Large intestine (tissue), 3 donors: ENCODE measurements around the gene TPD52L1. TPM values are rescaled to one million over a fixed set of nuclear protein-coding genes. Genes with fewer than 3 reads are reported as not detected.

ENCODE experiments used
- DNase-seq, 2 donors: peaks; one replicate each; pipeline versions ENCODE4 v3.0.0 to v3.0.0-alpha.2; 2013
- H3K27ac ChIP-seq: one replicate; pipeline ENCODE4 v1.5.1; 2013; ENCODE audit warnings: low read length
- H3K27me3 ChIP-seq: 2 replicates; pipeline ENCODE4 v1.6.1; 2013; ENCODE audit warnings: low read length; ENCODE audit not compliant: control insufficient read depth, insufficient read depth
- H3K36me3 ChIP-seq: 2 replicates; pipeline ENCODE4 v1.6.1; 2013; ENCODE audit warnings: low read length; ENCODE audit not compliant: control insufficient read depth, insufficient read depth
- H3K4me1 ChIP-seq: one replicate; pipeline ENCODE4 v1.6.1; 2013; ENCODE audit warnings: low read length; ENCODE audit not compliant: control insufficient read depth, insufficient read depth
- H3K4me3 ChIP-seq: one replicate; pipeline ENCODE4 v1.5.1; 2013; ENCODE audit warnings: low read length
- H3K9me3 ChIP-seq: one replicate; pipeline ENCODE4 v1.6.1; 2013; ENCODE audit warnings: mild to moderate bottlenecking, low read depth, low read length, moderate library complexity; ENCODE audit not compliant: control insufficient read depth
- WGBS: methylation state at CpG from one replicate; pipeline ENCODE4 v1.1.5; 2013; ENCODE audit warnings: low lambda C conversion rate; ENCODE audit not compliant: insufficient coverage; 5-methylcytosine and 5-hydroxymethylcytosine counted together
- polyA plus RNA-seq: library from polyadenylated mRNA; unstranded; fragments of 120-200 nt; gene quantifications from one replicate; pipeline ENCODE4 v1.2.1, GENCODE V29; 2013

The TPD52L1 gene
- polyA plus RNA-seq, 1 donor: 53.4 TPM

GRCh38 chr6:125248136-125248535 lies 94.6 kb downstream of the TPD52L1 start:
- H3K27ac ChIP-seq: no peak overlapping the region
- peaks cover 2% of the 10 kb centered on the region for H3K9me3 ChIP-seq
- H3K27me3 ChIP-seq: no peaks in the 10 kb centered on the region
- H3K36me3 ChIP-seq: peaks cover 12% of the 10 kb centered on the region
- 93% methylated on average over 3 of the region's 7 CpGs for WGBS
- DNase-seq: no peak
- no peak overlapping the region for H3K4me3 ChIP-seq
- no peaks in the 10 kb centered on the region for H3K4me1 ChIP-seq

DNA sequence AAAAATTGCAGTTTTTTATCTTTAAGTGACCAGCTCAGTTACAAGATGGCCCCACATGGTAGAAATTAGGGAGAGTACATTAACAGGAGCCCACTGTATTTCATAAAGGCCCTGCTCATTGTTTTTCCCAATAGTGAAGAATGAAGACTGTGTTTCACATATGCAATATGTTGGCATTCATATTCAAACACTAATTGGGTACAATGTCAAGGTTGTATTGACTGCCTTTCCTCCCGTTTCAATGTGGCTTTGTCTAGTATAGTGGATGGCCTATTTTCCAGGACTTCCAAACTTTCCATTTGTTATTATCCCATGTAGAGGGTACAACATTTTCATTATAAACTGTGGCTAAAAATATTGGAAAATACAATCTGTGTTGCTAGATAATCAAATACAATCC lies 96.9 kb downstream of the TPD52L1 start:
- no CpG with 5 or more reads among the region's 1 CpG for WGBS
- H3K36me3 ChIP-seq: peaks cover 12% of the 10 kb centered on the region
- no peak overlapping the region for H3K4me3 ChIP-seq
- H3K4me1 ChIP-seq: no peaks in the 10 kb centered on the region
- H3K9me3 ChIP-seq: no peaks in the 10 kb centered on the region
- no peak overlapping the region for H3K27ac ChIP-seq
- H3K27me3 ChIP-seq: no peaks in the 10 kb centered on the region
- no peak for DNase-seq

DNA sequence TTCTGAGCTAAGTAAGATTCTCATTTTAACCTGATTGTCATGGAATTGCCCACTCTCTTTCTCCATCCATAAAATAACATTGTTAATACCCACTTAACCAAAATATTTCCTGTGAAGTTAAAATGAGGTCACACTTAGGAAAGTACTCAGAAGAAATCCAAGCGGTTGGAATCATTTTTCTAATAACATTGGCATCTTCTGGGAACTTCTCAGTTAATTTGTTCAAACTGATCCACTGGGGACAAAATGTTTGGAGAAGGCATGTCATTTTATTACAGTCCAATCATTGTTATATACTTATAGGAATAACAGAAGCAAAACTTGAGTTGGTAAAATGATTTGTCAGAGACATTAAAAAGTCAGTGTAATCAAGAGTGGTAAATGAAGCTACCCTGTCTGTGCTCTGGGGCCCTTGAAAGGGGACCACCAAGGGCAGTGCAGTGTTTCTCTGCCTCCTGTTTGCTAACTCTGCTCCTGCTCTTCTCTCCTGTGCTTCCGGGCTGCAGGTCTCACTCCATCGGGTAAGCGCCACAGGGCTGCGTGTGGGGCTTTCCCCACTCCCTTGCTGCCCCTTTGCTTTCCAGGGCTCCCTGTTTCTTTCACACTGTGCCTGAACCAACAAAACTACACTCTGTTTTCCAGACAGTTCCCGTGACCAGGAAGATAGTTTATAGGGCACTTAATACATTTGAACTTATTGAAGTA lies 98.1 kb downstream of the TPD52L1 start:
- no peaks in the 10 kb centered on the region for H3K27me3 ChIP-seq
- no peaks in the 10 kb centered on the region for H3K4me1 ChIP-seq
- peaks cover 12% of the 10 kb centered on the region for H3K36me3 ChIP-seq
- no peak overlapping the region for H3K4me3 ChIP-seq
- no peak for DNase-seq
- no peaks in the 10 kb centered on the region for H3K9me3 ChIP-seq
- no peak overlapping the region for H3K27ac ChIP-seq
- WGBS: no CpG with 5 or more reads among the region's 6 CpGs

GRCh38 chr6:125252891-125253290 lies 99.3 kb downstream of the TPD52L1 start:
- Histone ChIP-seq H3K36me3 (peaks cover 11% of the 10 kb centered on the region), H3K4me3 (no peak overlapping the region), H3K9me3 (no peaks in the 10 kb centered on the region), H3K27me3 (no peaks in the 10 kb centered on the region), H3K4me1 (no peaks in the 10 kb centered on the region), H3K27ac (no peak overlapping the region)
- DNase-seq: no peak
- no CpG with 5 or more reads among the region's 1 CpG for WGBS

GRCh38 chr6:125253881-125254280 lies 100.3 kb downstream of the TPD52L1 start:
- H3K27ac ChIP-seq: no peak overlapping the region
- H3K27me3 ChIP-seq: no peaks in the 10 kb centered on the region
- no peaks in the 10 kb centered on the region for H3K9me3 ChIP-seq
- peaks cover 11% of the 10 kb centered on the region for H3K36me3 ChIP-seq
- H3K4me3 ChIP-seq: no peak overlapping the region
- DNase-seq: no peak
- H3K4me1 ChIP-seq: no peaks in the 10 kb centered on the region
- no CpG with 5 or more reads among the region's 2 CpGs for WGBS

DNA sequence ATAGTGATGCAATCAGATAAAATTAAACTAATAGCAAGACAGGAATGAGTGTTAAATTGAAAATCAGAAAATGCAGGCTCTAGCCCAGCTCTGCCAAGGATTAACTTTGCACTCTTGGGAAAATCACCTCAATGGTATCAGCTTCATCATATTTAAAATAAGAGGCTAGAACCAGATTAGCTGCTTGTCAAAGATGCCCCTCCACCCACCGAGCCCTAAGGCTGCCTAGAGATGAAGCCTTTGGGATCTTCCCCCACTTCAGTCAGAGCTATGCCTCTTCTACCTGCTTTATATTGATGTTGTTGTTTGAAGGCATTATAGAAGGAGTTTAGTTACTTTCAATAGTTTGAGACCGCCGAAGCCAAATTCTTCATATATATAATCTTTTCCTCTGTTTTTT lies 100.7 kb downstream of the TPD52L1 start:
- peaks cover 8% of the 10 kb centered on the region for H3K36me3 ChIP-seq
- no peak overlapping the region for H3K4me3 ChIP-seq
- H3K27me3 ChIP-seq: no peaks in the 10 kb centered on the region
- no peak overlapping the region for H3K27ac ChIP-seq
- H3K4me1 ChIP-seq: no peaks in the 10 kb centered on the region
- DNase-seq: no peak
- 100% methylated on average over 1 of the region's 3 CpGs for WGBS
- H3K9me3 ChIP-seq: no peaks in the 10 kb centered on the region

DNA sequence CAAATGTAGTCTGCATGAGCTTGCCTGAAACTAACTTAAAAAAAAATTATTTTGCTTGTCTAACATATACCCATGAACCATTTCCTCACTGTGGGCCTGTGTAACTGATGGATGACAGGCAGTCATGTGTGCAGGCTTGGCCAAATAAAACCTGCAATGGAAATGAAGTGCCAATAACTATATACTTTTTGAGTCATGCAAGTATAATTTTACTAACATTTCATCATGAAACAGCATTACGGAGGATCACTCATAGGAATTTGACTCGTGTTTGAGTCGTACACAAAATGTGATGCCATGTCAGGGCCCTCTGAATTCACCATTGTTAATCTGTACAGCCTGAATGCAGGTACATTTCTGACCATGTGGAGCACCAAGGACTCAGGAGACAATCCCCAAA lies 101.6 kb downstream of the TPD52L1 start:
- Histone ChIP-seq H3K27ac (no peak overlapping the region), H3K36me3 (peaks cover 6% of the 10 kb centered on the region), H3K4me3 (no peak overlapping the region), H3K4me1 (no peaks in the 10 kb centered on the region), H3K9me3 (no peaks in the 10 kb centered on the region), H3K27me3 (no peaks in the 10 kb centered on the region)
- DNase-seq: no peak
- WGBS: no CpG with 5 or more reads among the region's 3 CpGs

DNA sequence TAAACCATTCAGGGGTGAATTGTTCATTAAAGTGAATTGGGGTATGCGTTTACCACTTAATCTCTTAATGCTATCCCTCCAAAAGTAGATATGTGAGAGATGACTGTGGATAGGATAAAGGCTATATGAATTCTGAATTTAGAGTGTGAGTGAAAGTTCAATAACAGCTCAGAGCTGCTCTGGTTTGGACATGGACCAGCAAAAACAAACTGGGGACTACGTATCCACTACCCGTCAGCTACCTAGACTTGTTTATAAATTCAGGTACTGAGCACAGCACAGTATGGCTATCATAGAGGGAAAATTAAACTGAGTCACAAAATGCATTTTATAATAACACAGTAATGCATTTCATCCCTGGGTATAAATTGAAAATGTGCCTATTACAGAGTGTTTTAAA lies 103.8 kb downstream of the TPD52L1 start:
- no peak for DNase-seq
- no CpG with 5 or more reads among the region's 3 CpGs for WGBS
- no peak overlapping the region for H3K27ac ChIP-seq

DNA sequence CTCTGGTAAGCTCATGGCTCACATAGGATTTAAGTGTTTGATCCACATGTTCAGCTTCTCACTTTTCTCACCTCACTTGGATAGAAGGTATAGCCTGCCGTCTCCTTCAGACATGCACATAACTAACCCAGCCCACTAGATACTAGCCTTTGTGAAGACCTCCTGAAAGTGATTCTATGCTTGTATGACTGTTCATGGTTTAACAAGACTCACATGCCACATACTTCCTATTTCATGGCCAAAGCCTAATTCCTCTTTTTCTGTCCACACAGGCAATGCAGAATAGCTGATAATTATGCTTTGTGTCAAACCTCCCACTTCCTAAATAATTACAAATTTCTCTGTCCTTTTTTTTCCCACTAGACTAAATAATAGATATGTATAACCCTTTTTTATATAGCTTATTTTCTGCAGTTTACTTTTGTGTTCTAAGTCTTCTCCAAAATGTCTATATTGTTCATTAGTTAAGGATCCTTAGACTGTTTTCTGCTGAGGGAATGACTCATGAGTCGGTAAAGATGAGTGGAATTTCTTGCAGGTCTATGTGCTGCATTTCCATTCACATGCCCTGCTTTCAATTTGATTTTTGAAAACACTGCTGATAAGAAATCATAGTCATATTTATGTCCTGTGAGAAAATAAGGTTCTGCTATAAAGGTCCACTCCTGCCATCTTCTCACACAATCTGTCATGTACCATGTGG lies 105.2 kb downstream of the TPD52L1 start:
- no peaks in the 10 kb centered on the region for H3K27me3 ChIP-seq
- WGBS: no CpG with 5 or more reads among the region's 2 CpGs
- H3K27ac ChIP-seq: no peak overlapping the region
- no peaks in the 10 kb centered on the region for H3K4me1 ChIP-seq
- peaks cover 10% of the 10 kb centered on the region for H3K36me3 ChIP-seq
- H3K9me3 ChIP-seq: no peaks in the 10 kb centered on the region
- no peak for DNase-seq
- H3K4me3 ChIP-seq: no peak overlapping the region

More for the DNA sequence above, 103.8 kb downstream of the TPD52L1 start:
- H3K36me3 ChIP-seq: peaks cover 7% of the 10 kb centered on the region
- no peaks in the 10 kb centered on the region for H3K27me3 ChIP-seq
- no peak overlapping the region for H3K4me3 ChIP-seq
- no peaks in the 10 kb centered on the region for H3K4me1 ChIP-seq
- no peaks in the 10 kb centered on the region for H3K9me3 ChIP-seq

DNA sequence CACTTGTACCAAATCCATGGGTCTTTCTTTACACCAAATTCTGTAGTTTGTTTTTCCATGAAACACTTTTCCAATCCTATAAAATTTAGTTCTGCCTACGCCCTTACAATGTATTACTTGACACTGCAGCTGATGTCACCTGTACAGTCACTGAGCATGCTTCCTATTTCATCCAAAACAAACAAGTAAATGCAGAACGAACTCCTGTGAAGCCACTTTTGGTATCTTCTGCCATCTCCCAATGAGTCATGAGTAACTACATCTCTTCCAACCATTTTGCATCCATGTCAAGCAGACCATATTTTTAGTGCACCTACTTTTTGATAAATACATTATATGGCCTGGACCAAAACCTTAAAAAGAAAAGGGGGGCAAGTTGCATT lies 105.8 kb downstream of the TPD52L1 start:
- Histone ChIP-seq H3K27me3 (no peaks in the 10 kb centered on the region), H3K27ac (no peak overlapping the region), H3K4me1 (no peaks in the 10 kb centered on the region), H3K36me3 (peaks cover 11% of the 10 kb centered on the region), H3K9me3 (no peaks in the 10 kb centered on the region), H3K4me3 (no peak overlapping the region)
- DNase-seq: no peak
- 100% methylated on average over 1 of the region's 2 CpGs for WGBS
